GM19238 (cell line): ENCODE measurements around the gene MIB1.
A peak's percentile ranks its signal among the peaks of the same experiment; 100 is the strongest.

Source experiments
- DNase-seq: peaks from one replicate; pipeline ENCODE4 v3.0.0; 2011; ENCODE audit warnings: low spot score; ENCODE audit not compliant: insufficient read length

MIB1 gene

DNA sequence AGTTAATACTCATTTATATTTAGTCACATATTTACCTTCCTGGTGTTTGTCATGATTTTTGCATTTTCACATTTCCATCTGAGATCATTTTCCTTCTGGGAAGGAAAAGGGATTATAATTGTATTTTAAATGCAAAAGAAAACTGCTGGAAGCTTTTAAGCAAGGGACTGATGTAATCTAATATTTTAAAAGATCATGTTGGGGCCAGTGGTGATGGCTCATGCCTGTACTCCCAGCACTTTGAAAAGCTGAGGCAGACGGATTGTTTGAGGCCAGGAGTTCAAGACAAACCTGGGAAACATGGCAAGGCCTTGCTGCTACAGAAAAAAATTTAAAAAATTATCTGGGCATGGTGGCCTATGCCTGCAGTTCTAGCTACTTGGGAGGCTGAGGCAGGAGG is 149.0 kb downstream of the MIB1 start:
- DNase-seq, result no peak

DNA sequence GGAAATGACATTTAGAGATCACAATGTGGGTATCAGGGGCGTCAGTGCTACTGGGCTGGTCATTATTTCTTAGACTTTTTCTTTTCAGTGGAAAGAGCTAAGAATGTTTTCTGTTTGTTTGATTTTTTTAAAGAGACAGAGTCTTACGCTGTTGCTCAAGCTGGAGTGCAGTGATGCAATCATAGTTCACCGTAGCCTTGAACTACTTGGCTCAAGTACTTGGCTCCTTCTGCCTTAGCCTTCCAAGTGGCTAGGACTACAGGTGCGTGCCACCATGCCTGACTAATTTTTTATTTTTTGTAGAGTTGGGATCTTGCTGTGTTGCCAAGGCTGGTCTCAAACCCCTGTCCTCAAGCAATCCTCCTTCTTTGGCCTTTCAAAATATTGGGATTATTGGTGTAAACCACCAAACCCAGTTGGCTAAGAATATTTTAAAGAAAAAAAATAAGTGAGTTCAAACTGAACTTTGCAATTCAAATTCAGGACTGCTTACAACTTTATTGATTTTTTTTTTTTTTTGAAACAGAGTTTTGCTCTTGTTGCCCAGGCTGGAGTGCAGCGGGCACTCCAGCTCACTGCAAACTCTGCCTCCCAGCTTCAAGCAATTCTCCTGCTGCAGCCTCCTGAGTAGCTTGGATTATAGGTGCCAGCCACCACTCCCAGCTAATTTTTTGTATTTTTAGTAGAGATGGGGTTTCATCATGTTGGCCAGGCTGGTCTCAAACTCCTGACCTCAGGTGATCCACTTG is 154.2 kb downstream of the MIB1 start:
- DNase-seq, result no peak

DNA sequence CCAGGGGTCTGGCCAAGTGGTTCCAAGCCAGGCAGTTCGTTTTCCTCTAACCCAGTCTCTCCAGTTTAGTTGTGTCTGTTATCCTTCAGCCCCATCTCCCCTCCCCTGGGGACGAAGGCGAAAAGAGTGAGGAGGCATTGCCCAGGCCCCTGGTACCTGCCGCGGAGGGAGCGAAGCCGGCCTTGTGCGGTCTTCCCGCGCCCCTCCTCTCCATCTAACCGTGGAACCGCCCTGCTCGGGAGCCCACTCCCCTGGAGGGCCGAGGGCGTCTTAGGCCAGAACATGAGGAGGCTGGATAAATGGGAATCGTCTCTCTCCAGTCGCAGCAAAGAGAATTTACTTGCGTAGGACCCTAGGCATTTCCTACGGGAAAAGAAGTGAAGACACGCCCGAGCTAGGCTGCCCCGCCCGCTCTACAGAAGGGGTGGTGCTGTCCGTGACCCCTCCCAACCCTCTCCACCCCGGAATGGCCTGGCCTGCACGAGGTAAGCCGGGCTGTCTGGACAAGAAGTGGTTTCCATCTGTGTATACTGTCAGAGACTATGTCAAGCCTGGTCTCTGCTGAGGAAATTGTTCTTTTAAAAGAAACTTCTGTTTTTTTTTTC is 156.2 kb downstream of the MIB1 start:
- DNase-seq, result no peak

DNA sequence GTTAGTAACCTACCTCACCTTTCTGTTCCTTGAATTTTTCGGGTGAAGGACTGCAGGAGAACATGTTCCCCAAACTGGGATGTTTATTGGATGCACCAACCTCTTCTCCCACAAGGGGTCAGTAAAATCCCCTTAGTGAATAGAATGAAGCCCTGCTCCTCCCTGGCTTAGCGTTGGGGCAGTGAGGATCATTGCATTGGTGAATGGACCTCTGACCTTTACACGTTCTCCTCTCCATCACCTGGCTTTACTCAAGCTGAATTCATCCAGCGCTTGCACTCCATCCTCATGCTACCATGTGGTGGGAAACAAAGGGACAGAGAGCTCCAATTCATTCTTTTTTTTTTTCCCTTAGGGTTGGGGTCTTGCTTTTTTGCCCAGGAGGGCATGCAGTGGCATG is 157.2 kb downstream of the MIB1 start:
- peak; percentile 21 for DNase-seq

DNA sequence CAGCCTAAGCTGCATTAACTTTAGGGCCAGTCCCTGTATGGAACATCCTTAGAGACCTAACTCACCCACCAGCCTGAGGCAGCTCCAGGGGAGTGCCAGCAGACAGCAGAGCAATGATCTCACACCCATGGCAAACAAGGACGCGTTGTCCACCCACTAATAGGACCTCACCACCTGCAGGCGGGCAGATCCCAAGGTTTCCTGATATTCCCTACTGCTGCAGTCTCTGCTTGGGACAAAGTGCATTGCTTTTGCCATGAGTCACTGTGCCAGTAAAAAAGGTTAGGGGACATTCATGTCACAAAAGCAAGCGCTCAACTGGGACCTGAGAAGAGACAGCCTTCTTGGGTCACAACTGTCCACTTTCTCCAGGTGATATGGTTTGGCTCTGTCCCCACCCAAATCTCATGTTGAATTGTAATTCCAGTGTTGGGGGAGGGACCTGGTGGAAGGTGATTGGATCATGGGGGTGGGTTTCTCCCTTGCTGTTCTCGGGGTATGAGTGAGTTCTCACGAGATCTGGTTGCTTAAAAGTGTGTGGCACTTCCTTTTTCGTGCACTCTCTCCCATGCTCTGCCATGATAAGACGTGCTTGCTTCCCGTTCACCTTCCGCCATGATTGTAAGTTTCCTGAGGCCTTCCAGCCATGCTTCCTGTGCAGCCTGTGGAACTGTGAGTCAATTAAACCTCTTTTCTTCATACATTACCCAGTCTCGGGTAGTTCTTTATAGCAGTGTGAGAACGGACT is 160.2 kb downstream of the MIB1 start:
- DNase-seq, result no peak

DNA sequence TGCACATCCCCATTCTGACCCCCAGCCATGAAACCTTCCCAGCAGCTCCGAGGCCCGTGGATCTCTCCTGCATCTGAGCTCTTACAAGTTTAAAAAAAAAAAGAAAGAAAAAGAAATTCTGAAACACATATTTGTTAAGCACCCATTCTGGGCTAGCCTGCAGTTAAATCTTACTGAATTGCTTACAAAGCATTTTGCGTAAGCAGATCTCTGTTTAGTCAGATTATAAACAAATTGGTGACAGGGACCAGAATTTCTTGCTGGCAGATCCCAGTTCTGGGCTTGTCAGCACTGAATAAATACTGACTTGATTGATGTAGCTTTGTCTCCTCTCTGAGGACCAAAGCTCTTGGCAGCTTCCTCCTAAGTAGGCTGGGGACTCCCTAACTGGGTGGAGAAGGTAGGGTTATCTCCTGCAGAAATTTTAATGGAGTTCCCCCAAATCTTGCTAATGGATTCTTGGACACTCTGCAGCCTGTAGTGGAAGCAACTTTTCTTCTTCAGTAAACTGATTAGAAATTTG is 160.9 kb downstream of the MIB1 start:
- no peak for DNase-seq

DNA sequence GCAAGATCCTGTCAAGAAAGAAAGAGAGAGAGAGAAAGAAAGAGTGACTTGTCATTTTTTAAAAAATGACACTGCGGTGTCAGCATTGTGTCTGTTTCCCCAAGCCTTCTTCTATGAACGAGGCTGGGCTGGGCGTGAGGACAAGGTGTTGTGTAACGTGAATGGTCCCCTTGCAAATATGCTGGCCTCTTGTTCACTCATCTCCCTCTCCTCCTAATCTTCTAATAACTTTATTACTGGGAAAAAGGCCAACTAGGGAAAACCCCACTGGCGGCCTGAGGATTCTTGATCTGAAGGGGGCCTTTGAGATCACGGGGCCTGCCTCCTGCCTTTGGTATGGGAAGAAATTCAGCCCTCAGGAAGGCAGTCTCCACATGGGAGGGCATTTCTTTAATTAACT is 163.1 kb downstream of the MIB1 start:
- DNase-seq, result no peak

DNA sequence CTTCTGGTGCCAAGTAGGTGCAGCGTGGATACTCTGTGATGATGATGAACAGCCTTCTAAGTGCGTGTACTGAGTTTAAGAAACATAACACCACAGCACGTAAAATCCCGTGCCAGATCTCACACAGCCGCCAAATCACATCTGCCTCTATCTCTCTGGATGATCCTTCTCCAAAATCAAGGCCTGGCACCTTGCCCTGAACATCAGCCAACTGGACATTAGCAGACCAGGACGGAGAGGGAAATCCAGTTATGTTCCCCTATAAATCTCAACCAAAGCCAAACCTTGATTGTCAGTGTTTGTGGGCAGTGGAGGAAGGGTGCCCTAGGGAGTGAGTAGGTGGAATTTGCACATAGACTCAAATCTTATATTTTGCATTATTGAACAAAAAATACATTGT is 164.3 kb downstream of the MIB1 start:
- no peak for DNase-seq

DNA sequence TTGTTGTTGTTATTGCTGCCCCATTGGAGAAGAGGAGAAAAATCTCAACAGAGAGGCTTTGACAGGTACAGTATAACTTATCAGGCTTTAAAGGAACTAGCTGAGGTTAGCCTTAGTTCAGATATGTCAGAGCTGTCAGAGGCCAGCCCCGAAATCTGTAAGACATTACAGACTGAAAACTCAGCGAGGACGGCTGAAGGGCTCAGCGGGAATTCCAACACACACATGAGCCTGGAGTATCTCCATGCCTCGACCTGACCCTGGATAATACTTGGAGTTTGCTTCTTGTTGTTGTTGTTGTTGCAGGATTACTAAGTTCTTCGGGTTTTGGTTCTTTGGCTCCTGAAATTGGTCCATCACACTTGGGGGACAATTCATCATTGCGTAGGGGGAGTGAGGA is 166.9 kb downstream of the MIB1 start:
- DNase-seq, result no peak

DNA sequence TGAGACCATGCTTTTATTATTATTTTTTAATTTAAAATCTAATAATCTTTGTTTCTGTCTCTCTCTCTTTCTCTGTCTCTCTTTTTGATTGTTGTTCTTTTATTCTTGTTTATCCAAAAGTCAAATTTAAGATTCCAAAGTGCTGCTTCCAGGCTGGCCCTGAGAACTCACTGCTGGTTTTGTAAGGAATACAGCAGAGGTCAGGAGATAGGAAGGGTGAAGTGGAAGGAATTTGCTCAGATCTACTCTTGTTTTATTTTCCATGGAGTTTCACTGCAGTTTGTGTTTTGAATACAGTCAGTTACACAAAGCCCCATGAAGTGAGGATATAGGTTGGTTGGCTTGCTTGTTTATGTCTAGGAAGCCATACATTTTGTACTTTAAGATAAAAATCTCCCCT is 168.1 kb downstream of the MIB1 start:
- DNase-seq, result no peak

DNA sequence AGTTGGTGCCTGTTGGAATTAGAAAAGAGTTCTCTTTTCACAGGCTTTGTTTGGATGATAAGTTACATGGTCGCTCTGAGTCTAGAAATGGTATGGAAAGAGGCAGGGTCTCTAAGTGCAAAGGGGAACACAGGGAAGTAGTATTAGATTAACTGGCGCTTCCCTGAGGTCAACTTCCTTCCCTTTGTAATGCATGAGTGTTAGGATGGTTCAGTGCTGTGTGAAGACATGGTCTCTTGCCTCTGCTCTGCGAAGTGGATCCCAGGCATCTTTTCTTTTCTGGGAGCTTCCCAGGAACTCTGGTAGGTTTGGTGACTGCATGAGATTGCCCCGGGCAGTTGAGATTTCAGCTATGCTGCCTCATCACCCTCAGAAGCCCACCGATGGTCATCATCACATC is 170.3 kb downstream of the MIB1 start:
- DNase-seq, result no peak

DNA sequence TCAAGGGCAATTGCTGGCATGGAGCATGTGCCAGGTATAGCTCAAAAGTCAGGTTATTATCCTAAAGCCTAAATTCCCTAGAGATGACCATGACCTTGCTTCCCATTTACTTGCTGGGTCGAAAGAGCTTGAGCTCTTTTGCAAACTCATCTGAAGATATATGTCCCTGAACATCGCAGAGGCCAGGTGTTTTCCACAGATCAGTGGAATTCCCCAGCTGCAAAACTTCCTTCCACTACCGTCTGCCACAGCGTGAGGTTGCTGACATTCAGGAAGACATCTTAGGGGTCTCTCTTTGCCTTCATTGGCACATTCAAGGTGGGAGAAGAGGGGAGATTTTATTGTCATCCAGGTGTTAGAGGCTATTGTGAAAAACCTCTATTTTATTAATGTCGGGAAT is 171.0 kb downstream of the MIB1 start:
- no peak for DNase-seq

DNA sequence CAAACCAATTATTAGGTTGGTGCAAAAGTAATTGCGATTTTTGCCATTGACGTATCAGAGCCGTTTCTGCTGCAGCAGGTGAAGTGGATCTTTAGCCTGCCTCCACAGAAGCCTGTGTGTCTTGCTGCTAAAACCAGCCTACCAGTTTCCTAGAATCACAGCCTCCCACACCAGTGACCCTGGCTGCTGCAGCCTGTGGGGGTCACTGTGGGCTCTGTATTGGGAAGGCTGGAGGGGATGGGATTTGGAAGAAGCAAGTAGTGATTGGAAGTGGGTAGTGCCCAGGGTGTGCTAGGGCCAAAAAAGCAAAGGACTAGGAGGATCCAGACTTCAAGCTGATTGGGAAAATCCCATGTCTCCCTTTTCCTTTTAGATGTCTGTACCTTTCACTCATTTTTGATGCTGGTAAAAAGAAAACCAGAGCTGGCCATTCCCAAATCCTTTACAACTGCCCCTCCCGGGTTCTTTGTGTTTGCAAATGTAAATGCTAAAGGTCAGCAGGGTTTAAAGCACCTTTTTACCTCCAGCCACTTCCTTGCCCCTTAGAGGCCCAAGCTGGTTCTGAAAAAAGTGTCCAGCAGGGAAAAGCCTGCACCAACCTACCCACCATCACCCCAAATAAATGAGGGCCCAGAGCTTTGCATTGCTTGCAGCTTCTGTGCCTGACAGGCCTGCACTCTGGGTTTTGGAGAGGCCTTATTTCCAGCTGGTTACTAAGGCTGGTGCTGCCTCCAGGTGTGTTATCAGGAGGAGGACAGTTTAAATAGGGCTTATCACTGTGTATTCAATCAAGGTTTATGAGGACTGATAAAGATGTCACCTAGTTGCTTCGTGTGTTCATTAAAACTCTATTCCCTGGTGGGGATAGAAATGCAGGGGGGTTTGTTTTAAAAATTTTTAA is 172.0 kb downstream of the MIB1 start:
- no peak for DNase-seq

DNA sequence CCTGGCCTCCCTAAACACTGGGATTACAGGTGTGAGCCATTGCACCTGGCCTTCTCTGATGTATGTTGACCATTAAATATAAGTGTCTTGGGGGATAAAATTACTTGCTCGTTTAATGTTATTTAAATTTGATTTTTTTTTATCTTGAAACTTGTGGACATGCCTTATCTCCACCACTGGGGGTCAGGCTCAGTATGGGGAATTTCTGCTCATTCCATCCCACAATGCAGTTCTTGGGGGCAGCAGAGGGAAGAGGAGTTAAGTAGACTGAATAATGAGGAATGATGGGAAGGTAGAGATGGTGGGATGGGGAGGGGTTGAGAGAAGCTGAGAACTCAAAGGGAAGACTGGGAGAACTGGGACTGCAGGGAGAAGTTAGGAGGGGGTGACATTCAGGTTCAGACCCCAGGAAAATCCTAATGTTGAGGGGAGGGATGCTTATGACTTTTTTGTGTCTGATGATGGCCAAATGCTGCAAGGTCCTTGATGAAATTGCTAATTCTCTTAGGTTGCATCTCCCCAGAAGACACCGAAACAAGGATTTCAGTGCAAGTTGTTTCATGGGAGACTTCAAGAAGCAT is 174.2 kb downstream of the MIB1 start:
- no peak for DNase-seq

DNA sequence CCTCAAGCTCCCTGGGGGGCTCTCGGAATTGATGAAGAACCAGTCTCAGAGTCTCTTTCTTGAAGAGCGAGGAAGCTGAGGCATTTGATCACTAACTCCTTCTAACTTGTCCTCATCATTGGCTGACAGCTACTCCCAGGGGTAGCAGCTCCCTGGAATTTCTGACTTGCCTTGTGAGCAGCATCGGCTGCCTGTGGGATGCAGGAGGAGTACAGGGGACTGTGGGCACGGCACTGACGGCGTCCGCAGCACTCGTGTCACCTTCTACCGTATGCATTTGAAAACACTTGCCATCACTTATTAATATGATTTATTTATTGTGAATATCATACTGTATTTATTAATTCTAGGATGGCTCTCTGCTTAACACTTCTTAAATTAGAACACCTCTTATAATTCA is 175.0 kb downstream of the MIB1 start:
- DNase-seq, result no peak

DNA sequence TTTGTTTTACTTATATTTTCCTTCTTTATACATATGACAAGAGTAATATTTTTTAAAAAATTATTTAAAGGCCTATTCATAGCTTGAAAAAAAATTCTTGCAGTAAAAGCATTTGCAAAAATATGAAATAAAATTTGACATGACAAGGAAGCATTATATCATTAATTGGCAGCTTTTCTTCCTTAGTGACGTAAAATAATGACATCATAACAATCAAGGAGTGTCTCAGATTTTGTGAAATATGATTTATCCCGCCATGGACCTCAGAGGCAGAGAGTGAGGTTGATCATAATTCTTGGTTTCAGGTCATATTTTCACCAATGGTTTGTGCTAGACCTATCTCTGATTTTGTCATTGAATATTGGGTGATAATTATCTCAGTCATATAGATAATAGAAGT is 176.0 kb downstream of the MIB1 start:
- no peak for DNase-seq

DNA sequence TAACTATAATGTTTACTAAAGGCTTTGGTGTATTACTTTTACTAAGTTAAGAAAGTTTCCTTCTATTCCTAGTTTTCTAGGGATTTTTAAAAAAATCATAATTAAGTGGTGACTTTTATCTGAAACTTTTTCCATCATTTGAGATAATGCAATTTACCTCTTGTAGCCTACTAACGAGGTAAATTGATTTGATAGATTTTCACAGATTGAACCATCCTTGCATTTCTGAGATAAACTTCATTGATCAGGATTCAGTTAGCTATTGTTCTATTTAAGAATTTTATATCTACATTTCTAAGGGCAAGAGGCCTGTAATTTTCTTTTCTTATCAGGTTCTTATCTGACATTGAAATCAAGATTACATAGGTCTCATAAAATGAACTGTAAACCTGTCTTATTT is 178.1 kb downstream of the MIB1 start:
- no peak for DNase-seq
